ENCODE results near the gene ATF6. TPM values are rescaled to one million over a fixed set of nuclear protein-coding genes. Genes with fewer than 3 reads are reported as not detected.

ATF6 gene
- total and polyA plus RNA-seq, 2 donors (not counting 3 experiments of a cell fraction or from before 2014, with no cell fraction given) = 24.9 to 40.3 TPM

DNA sequence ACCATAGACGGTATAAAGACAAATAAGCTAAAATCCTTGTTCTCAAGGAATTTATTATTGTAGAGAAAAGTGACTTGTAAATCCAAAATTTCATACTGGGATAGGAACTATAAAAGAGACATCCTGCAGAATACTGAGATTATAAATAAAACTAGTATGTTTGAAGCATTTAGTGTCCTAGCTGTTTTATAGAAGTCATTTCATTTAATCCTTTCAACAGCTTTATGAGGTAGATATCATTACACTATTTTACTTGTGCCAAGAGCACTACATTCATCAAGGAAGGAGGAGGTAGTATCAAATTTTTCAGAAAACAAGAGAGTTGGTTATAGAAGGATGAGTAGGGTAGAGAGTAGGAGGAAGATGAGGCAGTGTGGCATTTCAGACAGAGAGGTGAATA lies 119.6 kb downstream of the ATF6 start:
- no peak for FAIRE-seq
- dilution Hi-C loops (cut with MboI; ENCODE audit: extremely low pct_ligation_motif_present, low sequenced_read_pairs) = no loop called here
- H3K9me1 ChIP-seq (replicated peaks; ENCODE audit: control insufficient read depth, extremely low read depth, insufficient read depth, low read length) = no peaks in the 10 kb centered on the region
- no peak overlapping the region for H3K4me3 ChIP-seq (replicated peaks in 1 of 3; ENCODE audit: insufficient read depth in 1 of 3, low read depth in 1 of 3, low read length in 3 of 3)
- H2AFZ ChIP-seq (ENCODE audit: low read depth, low read length) = no peak overlapping the region
- BruUV-seq (replicated peaks) = no TSS peak
- H3K36me3 ChIP-seq (ENCODE audit: control insufficient read depth in 2 of 2, extremely low read depth in 1 of 2, insufficient read depth in 2 of 2, low read length in 2 of 2) = peaks cover 3 to 5% of the 10 kb centered on the region in 2 experiments
- POLR2A ChIA-PET = no interaction called here
- CTCF ChIA-PET = interaction anchor here (0.8 to 1.5 kb wide), 5 partner anchors 10 to 138 kb away, joined by 3 to 7 read pairs (median 4); partner anchors contain the start of gene OLFML2B
- H3K4me2 ChIP-seq (ENCODE audit: insufficient read depth, low read length) = no peak overlapping the region
- H3K4me1 ChIP-seq (ENCODE audit: control insufficient read depth, extremely low read depth, insufficient read depth, low read length) = peaks cover 11% of the 10 kb centered on the region
- DNase-seq (ENCODE audit: low read depth, low spot score) = no peak
- no peaks in the 10 kb centered on the region for H3K27me3 ChIP-seq (ENCODE audit: control insufficient read depth in 2 of 2, insufficient read depth in 2 of 2, low read length in 2 of 2)
- no peaks in the 10 kb centered on the region for H3K9me3 ChIP-seq (replicated peaks; ENCODE audit: control insufficient read depth, insufficient read depth, low read length)
- no peak overlapping the region for H3K27ac ChIP-seq (ENCODE audit: insufficient read depth, low read depth, low read length)
- no peaks in the 10 kb centered on the region for H4K20me1 ChIP-seq (replicated peaks; ENCODE audit: control insufficient read depth, extremely low read depth, insufficient read depth, low read length)
- no peak overlapping the region for H3K9ac ChIP-seq (replicated peaks; ENCODE audit: extremely low read depth, insufficient read depth, low read length)
- H3K79me2 ChIP-seq (ENCODE audit: control insufficient read depth, insufficient read depth, low read length) = no peaks in the 10 kb centered on the region
- intact Hi-C loops (cut with micrococcal nuclease) = no loop called here
- TF ChIP-seq MYC (IDR thresholded peaks at IDR 0.05; ENCODE audit: low read depth, low read length) (no peak), GATA2 (IDR thresholded peaks at IDR 0.05; ENCODE audit: insufficient read depth, insufficient read length, low read depth, low read length) (no peak), FOS (IDR thresholded peaks at IDR 0.05; ENCODE audit: borderline replicate concordance, insufficient read depth, low read length) (no peak), JUN (IDR thresholded peaks at IDR 0.05; ENCODE audit: borderline replicate concordance, insufficient read depth, insufficient read length, low read depth) (no peak), EZH2 (IDR thresholded peaks at IDR 0.05; ENCODE audit: borderline replicate concordance, low read depth, low read length, severe bottlenecking) (no peak), POLR2AphosphoS5 (IDR thresholded peaks at IDR 0.05; ENCODE audit: insufficient read depth, low read depth, low read length) (no peak)
- TF ChIP-seq, protein P1, sequence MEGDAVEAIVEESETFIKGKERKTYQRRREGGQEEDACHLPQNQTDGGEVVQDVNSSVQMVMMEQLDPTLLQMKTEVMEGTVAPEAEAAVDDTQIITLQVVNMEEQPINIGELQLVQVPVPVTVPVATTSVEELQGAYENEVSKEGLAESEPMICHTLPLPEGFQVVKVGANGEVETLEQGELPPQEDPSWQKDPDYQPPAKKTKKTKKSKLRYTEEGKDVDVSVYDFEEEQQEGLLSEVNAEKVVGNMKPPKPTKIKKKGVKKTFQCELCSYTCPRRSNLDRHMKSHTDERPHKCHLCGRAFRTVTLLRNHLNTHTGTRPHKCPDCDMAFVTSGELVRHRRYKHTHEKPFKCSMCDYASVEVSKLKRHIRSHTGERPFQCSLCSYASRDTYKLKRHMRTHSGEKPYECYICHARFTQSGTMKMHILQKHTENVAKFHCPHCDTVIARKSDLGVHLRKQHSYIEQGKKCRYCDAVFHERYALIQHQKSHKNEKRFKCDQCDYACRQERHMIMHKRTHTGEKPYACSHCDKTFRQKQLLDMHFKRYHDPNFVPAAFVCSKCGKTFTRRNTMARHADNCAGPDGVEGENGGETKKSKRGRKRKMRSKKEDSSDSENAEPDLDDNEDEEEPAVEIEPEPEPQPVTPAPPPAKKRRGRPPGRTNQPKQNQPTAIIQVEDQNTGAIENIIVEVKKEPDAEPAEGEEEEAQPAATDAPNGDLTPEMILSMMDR (IDR thresholded peaks at IDR 0.05; ENCODE audit: extremely low read depth in 1 of 2, insufficient read depth in 1 of 2, low read depth in 1 of 2, low read length in 2 of 2) = no peak
- TF ChIP-seq, protein P2, sequence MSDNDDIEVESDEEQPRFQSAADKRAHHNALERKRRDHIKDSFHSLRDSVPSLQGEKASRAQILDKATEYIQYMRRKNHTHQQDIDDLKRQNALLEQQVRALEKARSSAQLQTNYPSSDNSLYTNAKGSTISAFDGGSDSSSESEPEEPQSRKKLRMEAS (IDR thresholded peaks at IDR 0.05; ENCODE audit: insufficient read depth, insufficient read length) = no peak

Measured in endothelial cell of umbilical vein (primary cell).